Measurements from ENCODE around the gene RBMS3. TPM values are rescaled to one million over a fixed set of nuclear protein-coding genes. Genes with fewer than 3 reads are reported as not detected.

Gene RBMS3
- total RNA-seq, 2 donors from 2014 or later: 40.7 to 53.2 TPM

GRCh38 chr3:29408676-29409075, 127.8 kb downstream of the RBMS3 start:
- DNase-seq (no peak), ATAC-seq (no peak)
- intact Hi-C loops (cut with DNase I): no loop called here

GRCh38 chr3:29409409-29409808, 128.5 kb downstream of the RBMS3 start:
- DNase-seq (no peak), ATAC-seq (peak; percentile 16 to 66)
- intact Hi-C loops (cut with DNase I): no loop called here

- ATAC-seq: no peak
Observed at GRCh38 chr3:29410220-29410619, 129.3 kb downstream of the RBMS3 start.

GRCh38 chr3:29410660-29411405, 130.0 kb downstream of the RBMS3 start:
- no peak for DNase-seq
- peak; percentile 42 to 58 for ATAC-seq
- intact Hi-C loops (cut with DNase I): loop anchor here in 1 of 2 donors (5.0 kb wide), 1 partner anchor 129 kb away; the partner anchor contains the start of gene RBMS3

More at GRCh38 chr3:29410220-29410619, 129.3 kb downstream of the RBMS3 start:
- DNase-seq: no peak
- intact Hi-C loops (cut with DNase I): loop anchor here in 1 of 2 donors (5.0 kb wide), 1 partner anchor 128 kb away; the partner anchor contains the start of gene RBMS3

- ATAC-seq: no peak
- DNase-seq: no peak
- intact Hi-C loops (cut with DNase I): loop anchor here in 1 of 2 donors (5.0 kb wide), 1 partner anchor 130 kb away; the partner anchor contains the start of gene RBMS3
Observed at GRCh38 chr3:29412110-29412509, 131.2 kb downstream of the RBMS3 start.

GRCh38 chr3:29414468-29415224, 133.8 kb downstream of the RBMS3 start:
- intact Hi-C loops (cut with DNase I): loop anchor here in 1 of 2 donors (5.0 kb wide), 1 partner anchor 132 kb away; the partner anchor contains the start of gene RBMS3
- DNase-seq (no peak), ATAC-seq (no peak)

- DNase-seq: no peak
- intact Hi-C loops (cut with DNase I): no loop called here
- no peak for ATAC-seq
Observed at GRCh38 chr3:29415482-29416223, 134.8 kb downstream of the RBMS3 start.

- intact Hi-C loops (cut with DNase I): no loop called here
Observed at GRCh38 chr3:29416514-29416913, 135.6 kb downstream of the RBMS3 start.

GRCh38 chr3:29420106-29420505, 139.2 kb downstream of the RBMS3 start:
- ATAC-seq (no peak), DNase-seq (no peak)
- intact Hi-C loops (cut with DNase I): loop anchor here in 1 of 2 donors (10.0 kb wide), 1 partner anchor 95 kb away; no protein-coding TSS in a partner anchor

More at GRCh38 chr3:29416514-29416913, 135.6 kb downstream of the RBMS3 start:
- ATAC-seq (no peak), DNase-seq (no peak)

- ATAC-seq: peak in 1 of 2 donors; percentile 39
- DNase-seq: no peak
- intact Hi-C loops (cut with DNase I): loop anchor here in 1 of 2 donors (10.0 kb wide), 1 partner anchor 88 kb away; no protein-coding TSS in a partner anchor
Observed at GRCh38 chr3:29426302-29427226, 145.7 kb downstream of the RBMS3 start.

- DNase-seq (no peak), ATAC-seq (peak; percentile 64 to 84)
- intact Hi-C loops (cut with DNase I): loop anchor here in 1 of 2 donors (10.0 kb wide), 1 partner anchor 87 kb away; no protein-coding TSS in a partner anchor
Observed at GRCh38 chr3:29427266-29428103, 146.6 kb downstream of the RBMS3 start.

- intact Hi-C loops (cut with DNase I): loop anchor here in 1 of 2 donors (10.0 kb wide), 1 partner anchor 86 kb away; no protein-coding TSS in a partner anchor
- ATAC-seq (no peak), DNase-seq (no peak)
Observed at GRCh38 chr3:29429055-29429679, 148.3 kb downstream of the RBMS3 start.

GRCh38 chr3:29430558-29430971, 149.7 kb downstream of the RBMS3 start:
- DNase-seq (no peak), ATAC-seq (no peak)
- intact Hi-C loops (cut with DNase I): no loop called here

GRCh38 chr3:29436612-29437323, 155.9 kb downstream of the RBMS3 start:
- intact Hi-C loops (cut with DNase I): no loop called here
- no peak for DNase-seq
- ATAC-seq: peak in 1 of 2 donors; percentile 12

GRCh38 chr3:29438580-29438979, 157.7 kb downstream of the RBMS3 start:
- intact Hi-C loops (cut with DNase I): no loop called here
- DNase-seq: no peak
- no peak for ATAC-seq

All from left cardiac atrium (tissue), 4 donors.